HepG2 (cell line): ENCODE measurements around the gene KRT36. TPM values are rescaled to one million over a fixed set of nuclear protein-coding genes. Genes with fewer than 3 reads are reported as not detected.

Experiments used
- ATAC-seq: fragments of 200-7000 bp; cut with Tn5 transposase; 3 replicates; pipeline ENCODE4 v1.9.1; 2020; ENCODE audit warnings: mild to moderate bottlenecking, moderate library complexity
- BruUV-seq: library from RNA; stranded (reverse); fragments of 400-500 nt; replicated peaks from 2 replicates; lab custom pipeline; 2021; lab: Mats Ljungman, UMichigan
- CTCF ChIA-PET: fragments of 300-600 bp; formaldehyde crosslinking; extraction: SDS; loops from one replicate; lab custom pipeline; 2021; ENCODE audit warnings: low total read pairs, inconsistent platforms, low intra/inter-chr PET ratio; lab: Yijun Ruan, JAX
- POLR2A ChIA-PET: fragments of 350-600 bp; sonication (Branson Sonifier 250); formaldehyde crosslinking; loops from one replicate; lab custom pipeline; 2020; ENCODE audit warnings: antibody characterized with exemption, inconsistent platforms; lab: Yijun Ruan, JAX
- DNase-seq: peaks from one replicate; pipeline ENCODE4 v3.0.0-alpha.2; 2015; ENCODE audit warnings: low spot score
- FAIRE-seq: peaks from 3 replicates; lab custom pipeline; 2011; peaks lifted over from hg19 to GRCh38; lab: Jason Lieb, UNC
- H2AFZ ChIP-seq: one replicate; pipeline ENCODE4 v1.6.1; 2011; ENCODE audit warnings: low read length, inconsistent platforms
- H3K27ac ChIP-seq: fragments of 300-600 bp; 3 replicates; pipeline ENCODE4 v1.8.0; 2011; ENCODE audit warnings: mixed run types, mild to moderate bottlenecking, mixed read lengths, low read length, inconsistent platforms; ENCODE audit not compliant: insufficient read depth; ENCODE audit errors: extremely low read length
- H3K27me3 ChIP-seq, 2 experiments: fragments of 200-600 bp in 1 of 2; 2 replicates in 1 of 2; 3 replicates in 1 of 2; pipeline versions ENCODE4 v1.6.0 to v1.8.0; 2011; ENCODE audit warnings: low read length in 2 of 2, mild to moderate bottlenecking in 2 of 2, moderate library complexity in 2 of 2, inconsistent platforms in 1 of 2; ENCODE audit not compliant: insufficient read depth in 2 of 2, control insufficient read depth in 1 of 2
- H3K36me3 ChIP-seq, 2 experiments: fragments of 200-600 bp in 1 of 2; replicated peaks in 1 of 2; 2 replicates in 1 of 2; 3 replicates in 1 of 2; pipeline versions ENCODE4 v1.5.1 to v1.8.0; 2011; ENCODE audit warnings: low read length in 2 of 2, inconsistent platforms in 1 of 2; ENCODE audit not compliant: insufficient read depth in 2 of 2, control insufficient read depth in 1 of 2
- H3K4me1 ChIP-seq: 2 replicates; pipeline ENCODE4 v1.5.1; 2012; ENCODE audit warnings: low read length, inconsistent platforms; ENCODE audit not compliant: insufficient read depth
- H3K4me2 ChIP-seq: 2 replicates; pipeline ENCODE4 v1.6.0; 2011; ENCODE audit warnings: low read depth, low read length, inconsistent platforms
- H3K4me3 ChIP-seq, 3 experiments: fragments of 200-600 bp in 1 of 3; sonication (generic), shearing (Covaris generic) in 1 of 3; replicated peaks in 1 of 3; 2 replicates each; pipeline ENCODE4 v1.5.1; 2011 to 2016; ENCODE audit warnings: low read length in 3 of 3, inconsistent platforms in 2 of 3, low read depth in 2 of 3, mild to moderate bottlenecking in 2 of 3, control low read depth in 1 of 3, mixed read lengths in 1 of 3; ENCODE audit not compliant: insufficient read depth in 1 of 3
- H3K79me2 ChIP-seq: one replicate; pipeline ENCODE4 v1.6.1; 2011; ENCODE audit warnings: low read length, inconsistent platforms; ENCODE audit not compliant: insufficient read depth
- H3K9ac ChIP-seq: 2 replicates; pipeline ENCODE4 v1.6.0; 2011; ENCODE audit warnings: mild to moderate bottlenecking, low read depth, low read length, inconsistent platforms; ENCODE audit not compliant: insufficient read depth
- H3K9me3 ChIP-seq: 2 replicates; pipeline ENCODE4 v1.5.1; 2012; ENCODE audit warnings: mild to moderate bottlenecking, low read length
- H4K20me1 ChIP-seq: 2 replicates; pipeline ENCODE4 v1.6.0; 2011; ENCODE audit warnings: inconsistent platforms, mild to moderate bottlenecking, low read length, moderate library complexity; ENCODE audit not compliant: insufficient read depth
- FOXP1 ChIP-seq, 2 experiments: fragments of 450-650 bp in 1 of 2; IDR thresholded peaks; 2 replicates each; pipeline ENCODE4 v1.6.1; 2017 to 2018; ENCODE audit warnings: antibody characterized with exemption in 1 of 2
- TBX2 ChIP-seq: sonication (generic); formaldehyde crosslinking; IDR thresholded peaks from 2 replicates; pipeline ENCODE4 v1.5.0; 2020; ENCODE audit warnings: missing genetic modification reagents, mild to moderate bottlenecking, borderline replicate concordance
- ZBTB38 ChIP-seq: sonication (generic); formaldehyde crosslinking; IDR thresholded peaks from 2 replicates; pipeline ENCODE4 v1.5.1; 2020; ENCODE audit warnings: mild to moderate bottlenecking, missing genetic modification reagents
- ZNF335 ChIP-seq: sonication (generic); formaldehyde crosslinking; IDR thresholded peaks from 2 replicates; pipeline ENCODE4 v1.4.0; 2020; ENCODE audit warnings: missing genetic modification reagents
- ZNF629 ChIP-seq: sonication (generic); formaldehyde crosslinking; conservative IDR thresholded peaks from 2 replicates; pipeline ENCODE4 v1.5.0; 2020; ENCODE audit warnings: missing genetic modification reagents
- ZNF768 ChIP-seq: sonication (generic); formaldehyde crosslinking; IDR thresholded peaks from 2 replicates; pipeline ENCODE4 v1.4.0; 2020; ENCODE audit warnings: missing genetic modification reagents
- WGBS: methylation state at CpG from one replicate; pipeline ENCODE4 v1.1.6; 2017; ENCODE audit warnings: low lambda C conversion rate; 5-methylcytosine and 5-hydroxymethylcytosine counted together
- in situ Hi-C: cut with HindIII; loops from 2 replicates; pipeline ENCODE4 v1.10.0; 2017; ENCODE audit warnings: low pct_unique_long_range_greater_than_20kb; ENCODE audit not compliant: extremely low pct_ligation_motif_present
- intact Hi-C: fragments of 100-400 bp; cut with micrococcal nuclease; formaldehyde crosslinking; loops from one replicate; pipeline ENCODE4 v1.10.0; 2022; ENCODE audit not compliant: unreplicated experiment
- polyA plus RNA-seq, 8 experiments: library from polyadenylated mRNA; depleted of rRNA in 3 of 8; stranded (reverse) in 7 of 8; unstranded in 1 of 8; fragments of >200 nt; fragmentation: Illumina TruSeq in 4 of 8; extraction: Trizol in 4 of 8; gene quantifications; 2 replicates each; pipeline versions ENCODE4 v1.2.1 to v1.2.3, GENCODE V29; 2011 to 2016; ENCODE audit warnings: low read depth in 4 of 8, missing spikeins in 1 of 8, mixed read lengths in 1 of 8; ENCODE audit not compliant: insufficient read depth in 1 of 8
- total RNA-seq, 5 experiments: library from RNA; depleted of rRNA; stranded (reverse); fragments of >200 nt; fragmentation: Illumina TruSeq; extraction: Trizol; gene quantifications; 2 replicates each; pipeline ENCODE4 v1.2.3, GENCODE V29; 2016; ENCODE audit warnings: low read depth in 1 of 5

KRT36 gene
- total and polyA plus RNA-seq, 2 of the 13 experiments (the other 11 are each of a cell fraction or from before 2014, with no cell fraction given), result not detected

GRCh38 chr17:41520821-41521521 lies 31.3 kb upstream of the KRT36 start:
- ChIA-PET CTCF (interaction anchor here (0.9 kb wide), 1 partner anchor 28 kb away, joined by 3 read pairs; no protein-coding TSS in a partner anchor), POLR2A (interaction anchor here (1.0 to 1.4 kb wide), 2 partner anchors 9 to 105 kb away, joined by 3 to 4 read pairs; no protein-coding TSS in a partner anchor)
- Histone ChIP-seq H3K9me3 (no peaks in the 10 kb centered on the region), H3K79me2 (no peaks in the 10 kb centered on the region), H3K27me3 (peaks cover 1 to 3% of the 10 kb centered on the region in 2 experiments; a peak in 3 of 5 replicates), H3K9ac (no peak overlapping the region), H3K4me1 (peaks cover 58% of the 10 kb centered on the region), H2AFZ (no peak overlapping the region), H3K27ac (no peak overlapping the region), H3K36me3 (peaks cover 0 to 2% of the 10 kb centered on the region in 2 experiments; a peak in 1 of 5 replicates), H4K20me1 (no peaks in the 10 kb centered on the region), H3K4me2 (no peak overlapping the region), H3K4me3 (no peak overlapping the region)
- BruUV-seq, result no TSS peak
- WGBS, result 4% methylated on average over 7 of the region's 10 CpGs
- TF ChIP-seq FOXP1 (IDR thresholded peaks at IDR 0.05), result no peak
- TF ChIP-seq FOXP1 (CRISPR knock-in tag; IDR thresholded peaks at IDR 0.05), result no peak
- TF ChIP-seq TBX2 (CRISPR knock-in tag), result 0 out of 2 replicates have a peak, but pooled peaks have one; percentile 15
- no peak for TF ChIP-seq ZNF335 (CRISPR knock-in tag)
- no peak for TF ChIP-seq ZBTB38
- TF ChIP-seq ZNF768 (CRISPR knock-in tag), result 0 out of 2 replicates have a peak, but pooled peaks have one; percentile 22
- no peak for TF ChIP-seq ZNF629 (CRISPR knock-in tag)
- DNase-seq (no peak), ATAC-seq (no peak), FAIRE-seq (no peak)
- in situ Hi-C loops, result no loop called here
- intact Hi-C loops, result loop anchor here (10.0 kb wide), 1 partner anchor 616 kb away; no protein-coding TSS in a partner anchor
